CD4-positive, alpha-beta T cell (primary cell): Measurements from ENCODE around the gene ZNF41. TPM values are rescaled to one million over a fixed set of nuclear protein-coding genes. Genes with fewer than 3 reads are reported as not detected.

Experiments used
- ATAC-seq: fragments of 200-7000 bp; cut with Tn5 transposase; one replicate; pipeline ENCODE4 v1.10.0; 2022; ENCODE audit warnings: mild to moderate bottlenecking; ENCODE audit not compliant: poor library complexity
- CTCF ChIA-PET: fragments of 350-600 bp; sonication (Branson Sonifier 250); formaldehyde crosslinking; loops from one replicate; lab custom pipeline; 2021; ENCODE audit warnings: antibody characterized with exemption, inconsistent platforms; lab: Charles Lee
- POLR2A ChIA-PET: fragments of 350-600 bp; sonication (Branson Sonifier 250); formaldehyde crosslinking; loops from one replicate; lab custom pipeline; 2021; ENCODE audit warnings: antibody characterized with exemption, inconsistent platforms; lab: Charles Lee
- DNase-seq, 14 experiments: peaks; one replicate each; pipeline ENCODE4 v3.0.0-alpha.2; 2013 to 2020; ENCODE audit warnings: mixed read lengths in 2 of 14
- H3K27ac ChIP-seq, 2 donors: one replicate each; pipeline versions ENCODE4 v1.5.1 to v1.7.0; 2013; ENCODE audit warnings: low read length in 2 of 2, low read depth in 1 of 2, mild to moderate bottlenecking in 1 of 2
- H3K27me3 ChIP-seq, 2 experiments: 1 replicate in 1 of 2; 2 replicates in 1 of 2; pipeline versions ENCODE4 v1.6.1 to v1.7.0; 2013; ENCODE audit warnings: low read length in 2 of 2, control low read depth in 1 of 2, mild to moderate bottlenecking in 1 of 2, moderate library complexity in 1 of 2; ENCODE audit not compliant: insufficient read depth in 2 of 2, control insufficient read depth in 1 of 2
- H3K36me3 ChIP-seq: one replicate; pipeline ENCODE4 v1.6.1; 2013; ENCODE audit warnings: low read length, control low read depth; ENCODE audit not compliant: insufficient read depth
- H3K4me1 ChIP-seq: one replicate; pipeline ENCODE4 v1.6.1; 2013; ENCODE audit warnings: low read length, control low read depth; ENCODE audit not compliant: insufficient read depth
- H3K4me3 ChIP-seq: one replicate; pipeline ENCODE4 v1.5.1; 2013; ENCODE audit warnings: mild to moderate bottlenecking, low read length, moderate library complexity
- H3K9me3 ChIP-seq, 2 experiments: 1 replicate in 1 of 2; 2 replicates in 1 of 2; pipeline versions ENCODE4 v1.6.1 to v1.7.0; 2013; ENCODE audit warnings: low read length in 2 of 2, mild to moderate bottlenecking in 2 of 2, control low read depth in 1 of 2, moderate library complexity in 1 of 2; ENCODE audit not compliant: control insufficient read depth in 1 of 2, insufficient read depth in 1 of 2
- H3K27ac Mint-ChIP-seq: one replicate; pipeline ENCODE4 v1.8.0; 2020; ENCODE audit warnings: mixed read lengths
- H3K27me3 Mint-ChIP-seq: one replicate; pipeline ENCODE4 v1.8.0; 2021; ENCODE audit warnings: mixed read lengths
- H3K36me3 Mint-ChIP-seq: one replicate; pipeline ENCODE4 v1.8.0; 2021; ENCODE audit warnings: low read depth, mixed read lengths
- H3K4me1 Mint-ChIP-seq: one replicate; pipeline ENCODE4 v1.8.0; 2021; ENCODE audit warnings: low read depth, mixed read lengths
- H3K4me3 Mint-ChIP-seq: one replicate; pipeline ENCODE4 v1.8.0; 2020; ENCODE audit warnings: mild to moderate bottlenecking, mixed read lengths
- H3K9me3 Mint-ChIP-seq: one replicate; pipeline ENCODE4 v1.8.0; 2020; ENCODE audit warnings: mixed read lengths
- intact Hi-C, 2 experiments: fragments of 100-400 bp; cut with DNase I in 1 of 2; cut with micrococcal nuclease in 1 of 2; formaldehyde crosslinking; loops; one replicate each; pipeline versions ENCODE4 v1.15.1 to v1.9.0; 2023 to 2025; cut with DNase I, micrococcal nuclease
- total RNA-seq, 174 experiments: library from RNA in 2 of 174; stranded (reverse) in 2 of 174; gene quantifications; one replicate each; pipeline ENCODE4 v1.2.3 and lab custom pipeline; 2021 to 2026
- TF ChIP-seq, protein P1 (sequence below): fragments of 200-600 bp; IDR thresholded peaks from one replicate; pipeline ENCODE4 v1.8.0; 2022; ENCODE audit warnings: antibody characterized with exemption, mild to moderate bottlenecking

ZNF41 gene
- total RNA-seq, 2 experiments from 2014 or later, result 3.1 to 3.9 TPM

GRCh38 chrX:47501226-47502074 is 18.4 kb upstream of the ZNF41 start:
- Mint-ChIP-seq H3K9me3 (no peaks in the 10 kb centered on the region), H3K4me1 (no peaks in the 10 kb centered on the region), H3K36me3 (no peaks in the 10 kb centered on the region), H3K4me3 (no peak overlapping the region), H3K27ac (no peak overlapping the region), H3K27me3 (no peaks in the 10 kb centered on the region)
- ATAC-seq (no peak), DNase-seq (no peak)
- Histone ChIP-seq H3K9me3 (no peaks in the 10 kb centered on the region), H3K36me3 (no peaks in the 10 kb centered on the region), H3K27me3 (no peaks in the 10 kb centered on the region), H3K4me3 (no peak overlapping the region), H3K4me1 (no peaks in the 10 kb centered on the region), H3K27ac (no peak overlapping the region)
- intact Hi-C loops, result no loop called here
- TF ChIP-seq, protein P1, sequence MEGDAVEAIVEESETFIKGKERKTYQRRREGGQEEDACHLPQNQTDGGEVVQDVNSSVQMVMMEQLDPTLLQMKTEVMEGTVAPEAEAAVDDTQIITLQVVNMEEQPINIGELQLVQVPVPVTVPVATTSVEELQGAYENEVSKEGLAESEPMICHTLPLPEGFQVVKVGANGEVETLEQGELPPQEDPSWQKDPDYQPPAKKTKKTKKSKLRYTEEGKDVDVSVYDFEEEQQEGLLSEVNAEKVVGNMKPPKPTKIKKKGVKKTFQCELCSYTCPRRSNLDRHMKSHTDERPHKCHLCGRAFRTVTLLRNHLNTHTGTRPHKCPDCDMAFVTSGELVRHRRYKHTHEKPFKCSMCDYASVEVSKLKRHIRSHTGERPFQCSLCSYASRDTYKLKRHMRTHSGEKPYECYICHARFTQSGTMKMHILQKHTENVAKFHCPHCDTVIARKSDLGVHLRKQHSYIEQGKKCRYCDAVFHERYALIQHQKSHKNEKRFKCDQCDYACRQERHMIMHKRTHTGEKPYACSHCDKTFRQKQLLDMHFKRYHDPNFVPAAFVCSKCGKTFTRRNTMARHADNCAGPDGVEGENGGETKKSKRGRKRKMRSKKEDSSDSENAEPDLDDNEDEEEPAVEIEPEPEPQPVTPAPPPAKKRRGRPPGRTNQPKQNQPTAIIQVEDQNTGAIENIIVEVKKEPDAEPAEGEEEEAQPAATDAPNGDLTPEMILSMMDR, result no peak
- ChIA-PET CTCF (interaction anchor here (1.2 kb wide), 1 partner anchor 22 kb away, joined by 3 read pairs; no protein-coding TSS in a partner anchor), POLR2A (no interaction called here)

GRCh38 chrX:47500554-47500953 is 17.5 kb upstream of the ZNF41 start:
- H3K4me1 Mint-ChIP-seq, result no peaks in the 10 kb centered on the region
- no peaks in the 10 kb centered on the region for H3K27me3 Mint-ChIP-seq
- H3K9me3 Mint-ChIP-seq, result no peaks in the 10 kb centered on the region
- ATAC-seq (no peak), DNase-seq (no peak)
- POLR2A ChIA-PET, result no interaction called here
- no peak overlapping the region for H3K4me3 ChIP-seq
- H3K27me3 ChIP-seq, result no peaks in the 10 kb centered on the region
- no peaks in the 10 kb centered on the region for H3K36me3 ChIP-seq
- intact Hi-C loops, result no loop called here
- no peak overlapping the region for H3K27ac Mint-ChIP-seq
- no peaks in the 10 kb centered on the region for H3K36me3 Mint-ChIP-seq
- no peak overlapping the region for H3K4me3 Mint-ChIP-seq
- CTCF ChIA-PET, result interaction anchor here (1.2 to 1.8 kb wide), 2 partner anchors 23 kb away, joined by 3 read pairs; no protein-coding TSS in a partner anchor
- H3K9me3 ChIP-seq, result no peaks in the 10 kb centered on the region
- TF ChIP-seq, protein P1, result no peak
- no peak overlapping the region for H3K27ac ChIP-seq
- H3K4me1 ChIP-seq, result no peaks in the 10 kb centered on the region

GRCh38 chrX:47499293-47499692 is 16.3 kb upstream of the ZNF41 start:
- TF ChIP-seq, protein P1, result no peak
- Histone ChIP-seq H3K27ac (no peak overlapping the region), H3K4me1 (no peaks in the 10 kb centered on the region), H3K36me3 (no peaks in the 10 kb centered on the region), H3K27me3 (no peaks in the 10 kb centered on the region), H3K4me3 (no peak overlapping the region), H3K9me3 (no peaks in the 10 kb centered on the region)
- Mint-ChIP-seq H3K27me3 (no peaks in the 10 kb centered on the region), H3K36me3 (no peaks in the 10 kb centered on the region), H3K27ac (no peak overlapping the region), H3K4me1 (no peaks in the 10 kb centered on the region), H3K4me3 (no peak overlapping the region), H3K9me3 (no peaks in the 10 kb centered on the region)
- DNase-seq, result no peak
- no peak for ATAC-seq
- ChIA-PET POLR2A (no interaction called here), CTCF (interaction anchor here (1.8 kb wide), 1 partner anchor 24 kb away, joined by 3 read pairs; no protein-coding TSS in a partner anchor)
- intact Hi-C loops, result loop anchor here in 1 of 2 experiments (10.0 kb wide), 1 partner anchor 526 kb away; no protein-coding TSS in a partner anchor
